Progenitor cell of endocrine pancreas (in vitro differentiated cells): ENCODE measurements around the gene DDX4. TPM values are rescaled to one million over a fixed set of nuclear protein-coding genes. Genes with fewer than 3 reads are reported as not detected.

ENCODE experiments used
- DNase-seq: peaks from one replicate; pipeline ENCODE4 v3.0.0; 2021; ENCODE audit warnings: low spot score; ENCODE audit not compliant: unreplicated experiment
- H3K27ac Mint-ChIP-seq: 2 replicates; pipeline ENCODE4 v1.8.0; 2021; ENCODE audit warnings: mild to moderate bottlenecking, moderate library complexity, mixed read lengths
- H3K27me3 Mint-ChIP-seq: 2 replicates; pipeline ENCODE4 v1.8.0; 2021; ENCODE audit warnings: mixed read lengths
- H3K36me3 Mint-ChIP-seq: 2 replicates; pipeline ENCODE4 v1.8.0; 2022; ENCODE audit warnings: mixed read lengths; ENCODE audit not compliant: insufficient read depth
- H3K4me1 Mint-ChIP-seq: 2 replicates; pipeline ENCODE4 v1.8.0; 2021; ENCODE audit warnings: low read depth, mixed read lengths
- H3K4me3 Mint-ChIP-seq: 2 replicates; pipeline ENCODE4 v1.8.0; 2021; ENCODE audit warnings: low read depth, mild to moderate bottlenecking, moderate library complexity, mixed read lengths
- H3K9me3 Mint-ChIP-seq: 2 replicates; pipeline ENCODE4 v1.8.0; 2021; ENCODE audit warnings: low read depth, mixed read lengths
- total RNA-seq: library from RNA; stranded (reverse); gene quantifications from 2 replicates; pipeline ENCODE4 v1.2.1, GENCODE V29; 2021
- TF ChIP-seq, protein P1 (sequence below): fragments of 200-600 bp; sonication (generic); IDR thresholded peaks from one replicate; pipeline ENCODE4 v1.5.0; 2021; ENCODE audit warnings: antibody characterized with exemption, mild to moderate bottlenecking; ENCODE audit not compliant: unreplicated experiment

The DDX4 gene
- total RNA-seq, 1 donor from 2014 or later, result not detected

DNA sequence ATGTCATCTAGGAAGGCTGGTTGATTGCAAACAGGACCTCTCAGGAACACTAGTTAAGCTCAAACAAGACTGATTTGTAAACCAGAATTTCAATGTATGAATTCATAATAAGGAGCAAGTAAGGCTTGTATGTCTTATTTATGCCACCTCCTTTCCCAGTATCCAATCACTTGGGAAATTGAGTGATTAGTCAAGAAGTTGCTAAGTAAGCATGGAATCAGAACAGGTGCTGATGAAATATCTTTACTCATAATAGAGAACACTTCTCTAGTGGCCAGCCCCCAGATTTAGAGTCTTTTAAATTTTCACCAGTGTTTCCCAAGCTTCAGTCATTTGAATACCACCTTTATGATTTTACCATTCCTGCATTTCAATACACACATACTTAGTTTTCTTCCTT lies 5.3 kb upstream of the DDX4 start:
- Mint-ChIP-seq H3K4me3 (no peak overlapping the region), H3K27ac (no peak overlapping the region), H3K9me3 (no peaks in the 10 kb centered on the region), H3K27me3 (no peaks in the 10 kb centered on the region), H3K4me1 (no peaks in the 10 kb centered on the region), H3K36me3 (no peaks in the 10 kb centered on the region)
- TF ChIP-seq, protein P1, sequence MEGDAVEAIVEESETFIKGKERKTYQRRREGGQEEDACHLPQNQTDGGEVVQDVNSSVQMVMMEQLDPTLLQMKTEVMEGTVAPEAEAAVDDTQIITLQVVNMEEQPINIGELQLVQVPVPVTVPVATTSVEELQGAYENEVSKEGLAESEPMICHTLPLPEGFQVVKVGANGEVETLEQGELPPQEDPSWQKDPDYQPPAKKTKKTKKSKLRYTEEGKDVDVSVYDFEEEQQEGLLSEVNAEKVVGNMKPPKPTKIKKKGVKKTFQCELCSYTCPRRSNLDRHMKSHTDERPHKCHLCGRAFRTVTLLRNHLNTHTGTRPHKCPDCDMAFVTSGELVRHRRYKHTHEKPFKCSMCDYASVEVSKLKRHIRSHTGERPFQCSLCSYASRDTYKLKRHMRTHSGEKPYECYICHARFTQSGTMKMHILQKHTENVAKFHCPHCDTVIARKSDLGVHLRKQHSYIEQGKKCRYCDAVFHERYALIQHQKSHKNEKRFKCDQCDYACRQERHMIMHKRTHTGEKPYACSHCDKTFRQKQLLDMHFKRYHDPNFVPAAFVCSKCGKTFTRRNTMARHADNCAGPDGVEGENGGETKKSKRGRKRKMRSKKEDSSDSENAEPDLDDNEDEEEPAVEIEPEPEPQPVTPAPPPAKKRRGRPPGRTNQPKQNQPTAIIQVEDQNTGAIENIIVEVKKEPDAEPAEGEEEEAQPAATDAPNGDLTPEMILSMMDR, result no peak
- no peak for DNase-seq

DNA sequence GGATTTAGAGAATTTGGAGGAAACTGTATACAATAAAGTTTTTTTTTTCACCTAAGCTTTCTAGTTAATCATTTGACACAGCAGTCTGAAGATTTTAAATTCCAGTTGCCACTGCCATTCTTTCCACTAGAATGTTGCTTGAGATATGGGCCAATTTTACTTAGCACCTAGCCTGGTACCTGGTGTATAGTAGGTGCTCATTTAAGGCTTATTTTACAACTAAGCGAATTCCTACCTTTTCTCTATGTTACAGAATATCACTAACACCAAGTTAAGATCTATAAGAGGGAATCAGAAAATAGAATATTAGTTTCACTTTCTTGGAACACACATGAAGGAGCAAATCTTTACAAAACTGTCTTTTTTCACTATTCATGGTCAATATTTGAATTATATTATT lies 3.2 kb upstream of the DDX4 start:
- Mint-ChIP-seq H3K27me3 (no peaks in the 10 kb centered on the region), H3K36me3 (no peaks in the 10 kb centered on the region), H3K4me1 (no peaks in the 10 kb centered on the region), H3K27ac (no peak overlapping the region), H3K4me3 (no peak overlapping the region), H3K9me3 (no peaks in the 10 kb centered on the region)
- no peak for DNase-seq
- TF ChIP-seq, protein P1, result no peak

DNA sequence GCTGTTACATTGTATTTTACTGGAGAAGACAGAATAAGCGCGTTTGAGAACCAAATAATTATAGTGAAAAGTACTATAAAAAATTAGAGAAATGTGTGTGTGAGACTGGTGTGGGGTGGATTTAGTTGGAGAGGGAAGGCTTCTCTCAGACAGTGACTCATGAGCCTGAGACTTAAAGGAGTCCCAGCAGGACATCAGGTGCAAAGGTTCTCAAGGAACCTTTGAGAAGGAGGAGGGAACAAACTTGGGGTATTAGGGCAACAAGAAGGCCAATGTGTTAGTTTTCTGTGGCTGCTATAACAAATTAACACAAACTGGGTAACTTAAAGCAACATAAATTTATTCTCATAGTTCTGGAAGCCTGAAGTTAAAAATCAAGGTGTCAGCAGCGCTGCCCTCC lies 4.9 kb downstream of the DDX4 start:
- DNase-seq, result no peak
- H3K4me3 Mint-ChIP-seq, result no peak overlapping the region
- no peaks in the 10 kb centered on the region for H3K4me1 Mint-ChIP-seq
- TF ChIP-seq, protein P1, result no peak
- H3K27ac Mint-ChIP-seq, result no peak overlapping the region
- no peaks in the 10 kb centered on the region for H3K27me3 Mint-ChIP-seq
- no peaks in the 10 kb centered on the region for H3K36me3 Mint-ChIP-seq
- no peaks in the 10 kb centered on the region for H3K9me3 Mint-ChIP-seq

DNA sequence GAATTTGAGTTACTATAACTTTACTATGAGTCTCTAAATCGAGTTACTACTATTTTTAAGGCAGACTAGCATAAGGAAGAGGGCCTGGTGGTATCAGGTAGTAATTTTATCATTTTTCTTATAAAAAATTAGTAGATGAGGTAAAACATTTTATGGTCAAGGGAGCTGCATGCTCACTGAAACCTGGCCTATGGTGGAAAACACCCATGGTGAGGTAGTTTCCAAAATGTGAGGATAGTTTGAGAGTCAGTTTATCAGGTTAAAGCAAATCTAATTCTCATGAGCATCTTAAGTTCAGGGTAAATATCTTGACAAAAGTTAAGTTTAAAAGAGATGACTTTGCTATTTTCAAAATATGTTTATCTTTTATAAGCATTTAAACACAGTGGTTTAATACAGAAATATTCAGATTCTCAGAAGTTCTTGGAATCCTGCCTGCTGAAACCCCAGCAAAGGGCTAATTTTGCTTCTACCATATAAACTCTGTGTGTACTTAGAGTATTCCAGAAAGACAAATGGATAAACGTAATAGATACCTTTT lies 10.0 kb downstream of the DDX4 start:
- Mint-ChIP-seq H3K36me3 (no peaks in the 10 kb centered on the region), H3K4me3 (no peak overlapping the region), H3K27ac (no peak overlapping the region), H3K4me1 (peaks cover 12% of the 10 kb centered on the region), H3K27me3 (no peaks in the 10 kb centered on the region), H3K9me3 (no peaks in the 10 kb centered on the region)
- TF ChIP-seq, protein P1, result no peak
- no peak for DNase-seq

DNA sequence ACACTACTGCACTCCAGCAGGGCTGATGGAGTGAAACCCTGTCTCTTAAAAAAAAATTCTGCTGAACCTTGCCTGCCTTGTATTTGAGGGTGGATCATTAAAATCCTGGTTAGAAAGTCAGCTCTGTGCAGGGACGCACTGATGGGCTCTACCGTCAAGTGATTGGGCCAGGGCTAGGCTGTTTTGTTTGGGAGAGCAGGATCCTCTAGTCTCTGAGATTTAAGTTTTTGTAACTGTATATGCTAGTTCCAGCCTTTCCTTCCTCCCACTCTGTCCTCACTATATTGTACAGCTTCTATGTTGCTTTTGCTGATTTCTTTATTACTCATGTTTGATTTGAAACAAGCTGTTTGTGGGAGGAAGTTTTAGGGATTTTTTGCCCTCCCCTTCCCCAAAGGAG lies 11.5 kb downstream of the DDX4 start:
- no peak overlapping the region for H3K4me3 Mint-ChIP-seq

More for the DNA sequence above, 11.5 kb downstream of the DDX4 start:
- H3K4me1 Mint-ChIP-seq, result peaks cover 12% of the 10 kb centered on the region
- DNase-seq, result no peak
- no peak overlapping the region for H3K27ac Mint-ChIP-seq
- H3K27me3 Mint-ChIP-seq, result no peaks in the 10 kb centered on the region
- H3K9me3 Mint-ChIP-seq, result no peaks in the 10 kb centered on the region
- no peaks in the 10 kb centered on the region for H3K36me3 Mint-ChIP-seq
- TF ChIP-seq, protein P1, result no peak
